Fibroblast of skin of right biceps (primary cell): ENCODE results near the gene OR51I1.

Experiments used
- DNase-seq: peaks from one replicate; pipeline ENCODE4 v3.0.0-alpha.2; 2013

Gene OR51I1, protein sequence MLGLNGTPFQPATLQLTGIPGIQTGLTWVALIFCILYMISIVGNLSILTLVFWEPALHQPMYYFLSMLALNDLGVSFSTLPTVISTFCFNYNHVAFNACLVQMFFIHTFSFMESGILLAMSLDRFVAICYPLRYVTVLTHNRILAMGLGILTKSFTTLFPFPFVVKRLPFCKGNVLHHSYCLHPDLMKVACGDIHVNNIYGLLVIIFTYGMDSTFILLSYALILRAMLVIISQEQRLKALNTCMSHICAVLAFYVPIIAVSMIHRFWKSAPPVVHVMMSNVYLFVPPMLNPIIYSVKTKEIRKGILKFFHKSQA

DNA sequence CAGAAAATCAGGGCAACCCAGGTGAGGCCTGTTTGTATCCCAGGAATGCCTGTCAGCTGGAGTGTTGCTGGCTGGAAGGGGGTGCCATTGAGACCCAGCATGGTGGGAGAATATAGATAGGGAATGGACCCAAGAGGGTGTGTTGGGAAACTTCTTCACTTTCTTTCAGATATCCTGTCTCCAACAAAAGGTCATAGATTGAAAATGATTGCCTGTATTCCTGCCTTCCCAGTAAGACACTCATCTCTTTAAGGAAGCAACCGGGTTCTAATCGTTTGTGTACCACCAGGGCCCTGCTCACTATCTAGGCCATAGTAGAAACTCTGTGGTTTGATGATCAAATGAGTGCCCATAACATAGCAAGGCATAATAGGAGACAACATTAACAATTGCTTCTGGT, at the start of gene OR51I1:
Gene OR51I1, minus strand, starts transcription at position 101 of the 400 bp plus-strand sequence. Its CDS starts 0 bp downstream, at position 101.
- no peak for DNase-seq

DNA sequence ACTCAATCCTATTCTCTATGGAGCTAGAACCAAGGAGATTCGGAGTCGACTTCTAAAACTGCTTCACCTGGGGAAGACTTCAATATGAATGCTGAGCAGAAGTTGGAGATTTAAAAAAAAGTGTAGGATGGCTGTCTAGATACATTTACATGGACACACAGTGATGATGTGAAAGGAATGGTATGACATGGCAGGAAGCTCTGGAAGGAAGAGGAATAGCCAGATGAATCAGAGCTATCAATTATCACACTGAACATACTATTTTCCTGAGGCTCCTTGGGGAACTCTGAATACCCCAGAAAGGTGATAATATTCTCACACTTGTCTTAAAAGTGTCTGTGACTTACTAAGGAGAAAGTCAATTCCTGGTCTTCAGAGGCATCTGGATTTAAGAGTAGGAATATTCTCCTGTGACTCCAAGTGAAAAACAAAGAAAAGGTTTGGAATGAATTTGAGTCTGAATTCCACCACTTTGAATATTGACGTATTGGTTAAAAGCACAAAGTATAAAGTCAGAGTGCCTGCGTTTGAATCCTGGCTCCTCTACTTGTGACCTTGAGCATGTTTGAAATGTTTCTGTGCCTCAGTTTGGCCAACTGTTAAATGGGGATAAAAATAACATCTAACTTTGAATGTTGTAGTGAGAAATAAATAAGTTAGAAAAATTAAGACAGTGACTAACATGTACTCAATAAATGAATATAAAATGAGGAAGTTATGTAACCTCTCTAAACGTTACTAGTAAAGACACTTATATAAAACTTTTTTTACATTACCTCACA, 48.5 kb upstream of the OR51I1 start:
- DNase-seq: peak; percentile 66

GRCh38 chr11:5488798-5489399, 47.6 kb upstream of the OR51I1 start:
- DNase-seq: no peak

DNA sequence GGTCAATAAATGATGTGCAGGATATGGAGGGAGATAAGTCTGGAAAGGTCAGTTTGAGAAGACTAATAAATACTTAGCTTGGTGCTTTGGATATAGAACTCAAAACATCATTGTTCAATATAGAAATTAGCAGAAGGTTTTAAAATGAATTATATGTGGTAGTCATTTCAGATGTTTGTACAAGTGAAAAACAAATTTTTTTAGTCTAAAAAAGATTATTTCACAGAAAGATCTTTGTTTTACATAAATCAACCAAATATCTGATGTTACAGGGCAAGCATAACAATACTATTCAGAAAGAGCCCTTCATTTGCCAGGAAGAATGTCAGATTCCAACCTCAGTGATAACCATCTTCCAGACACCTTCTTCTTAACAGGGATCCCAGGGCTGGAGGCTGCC, 47.1 kb upstream of the OR51I1 start, which contains the start of gene OR52D1:
Gene OR52D1, plus strand, starts transcription at position 301 of the 400 bp plus-strand sequence. Its CDS starts 22 bp downstream, at position 323.
- no peak for DNase-seq

DNA sequence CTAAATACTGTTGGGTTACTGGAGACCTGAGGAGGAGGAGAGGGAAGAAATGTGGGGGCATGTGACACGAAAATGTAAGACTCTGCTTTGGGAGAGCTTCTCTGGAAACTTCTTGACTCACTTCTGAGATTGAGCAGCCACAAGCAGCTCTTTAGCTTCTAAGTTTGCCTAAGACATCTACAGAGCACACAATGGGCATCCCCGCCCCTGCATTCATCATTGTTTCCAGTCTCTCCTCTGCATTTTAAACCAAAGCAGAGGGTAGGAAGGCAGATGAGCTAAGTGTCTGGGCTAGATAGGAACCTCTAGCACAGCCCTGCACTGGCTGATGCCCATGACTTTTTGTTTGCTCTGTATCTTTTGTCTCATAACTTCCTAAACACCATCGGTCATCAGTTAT, 45.1 kb upstream of the OR51I1 start:
- no peak for DNase-seq

DNA sequence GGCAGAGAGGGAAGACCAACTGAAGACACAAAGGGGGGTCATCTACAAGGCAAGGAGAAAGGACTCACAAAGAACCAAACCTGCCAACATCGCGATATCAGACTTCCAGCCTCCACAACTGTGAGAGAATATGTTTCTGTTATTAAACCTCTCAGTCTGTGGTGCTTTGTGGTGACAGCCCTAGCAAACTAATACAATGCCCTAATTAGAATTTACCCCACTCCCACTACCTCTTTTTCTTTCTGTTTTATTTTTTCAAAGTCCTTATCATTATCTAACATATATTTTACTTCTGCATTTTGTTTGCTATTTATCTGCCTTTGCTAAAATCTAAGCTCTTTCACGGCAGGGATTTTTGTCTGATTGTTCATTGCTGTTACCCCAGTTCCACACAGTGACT, 44.7 kb upstream of the OR51I1 start:
- DNase-seq: no peak

DNA sequence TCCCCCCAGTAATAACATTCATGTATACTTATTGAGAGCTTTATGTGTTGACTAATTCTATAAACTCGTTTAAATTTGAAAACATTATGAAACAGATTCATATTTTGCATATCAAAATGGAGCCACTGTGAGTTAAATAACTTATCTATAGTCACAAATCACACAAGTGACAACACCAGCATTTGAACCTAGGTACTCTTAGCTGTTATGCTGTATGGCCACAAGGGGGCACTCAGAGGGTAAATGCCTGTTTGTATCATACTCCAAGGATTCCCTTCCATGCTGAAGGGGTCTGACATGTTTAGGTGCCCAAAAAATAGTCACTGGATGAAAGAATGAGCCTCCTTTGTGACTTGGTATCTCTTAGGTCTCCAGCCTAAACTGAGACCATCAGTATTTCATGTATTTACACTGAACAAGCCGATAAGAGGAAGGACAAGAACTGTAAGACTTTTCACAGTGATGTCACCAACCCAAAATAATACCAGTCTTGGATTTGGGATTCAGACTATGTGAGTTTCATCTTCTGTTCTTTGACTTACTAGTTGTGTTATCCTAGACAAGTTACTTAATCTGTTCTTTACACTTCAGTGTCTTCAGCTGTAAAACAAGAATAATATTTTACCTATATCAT, 35.0 kb upstream of the OR51I1 start:
- DNase-seq: peak; percentile 55

- no peak for DNase-seq
Measured at GRCh38 chr11:5473921-5474320, 32.6 kb upstream of the OR51I1 start.

- no peak for DNase-seq
Measured at GRCh38 chr11:5467527-5467926, 26.2 kb upstream of the OR51I1 start.

DNA sequence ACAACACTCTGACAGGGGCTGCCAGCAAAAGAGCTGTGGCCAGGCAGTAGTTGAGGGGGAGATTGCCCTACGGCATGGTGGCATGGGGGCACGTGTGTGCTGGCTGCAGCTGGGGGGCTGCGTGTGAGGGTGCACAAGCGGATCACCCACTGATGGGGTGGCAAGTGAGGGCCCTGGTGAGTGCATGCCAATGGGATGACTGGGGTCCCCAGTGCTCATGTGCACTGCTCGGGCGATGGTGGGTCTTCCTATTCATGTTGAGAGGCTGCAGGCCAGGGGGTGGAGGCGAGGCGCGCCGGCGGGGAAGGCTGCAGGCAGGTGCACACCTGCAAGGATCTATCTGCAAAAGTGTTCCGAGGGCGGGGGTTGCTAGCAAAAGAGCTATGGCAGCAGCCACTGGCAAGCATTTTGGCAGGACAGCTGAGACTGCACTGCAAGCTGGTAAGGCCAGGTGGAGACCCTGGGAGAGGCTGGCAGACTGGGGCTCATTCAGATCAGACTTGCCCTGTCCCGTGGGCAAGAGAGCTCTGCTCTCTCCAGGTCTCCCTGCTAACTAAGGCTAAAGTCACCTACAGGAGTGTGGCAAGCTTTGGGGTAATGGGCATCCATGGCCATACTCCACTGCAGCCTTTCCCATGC, 19.8 kb upstream of the OR51I1 start:
- no peak for DNase-seq

DNA sequence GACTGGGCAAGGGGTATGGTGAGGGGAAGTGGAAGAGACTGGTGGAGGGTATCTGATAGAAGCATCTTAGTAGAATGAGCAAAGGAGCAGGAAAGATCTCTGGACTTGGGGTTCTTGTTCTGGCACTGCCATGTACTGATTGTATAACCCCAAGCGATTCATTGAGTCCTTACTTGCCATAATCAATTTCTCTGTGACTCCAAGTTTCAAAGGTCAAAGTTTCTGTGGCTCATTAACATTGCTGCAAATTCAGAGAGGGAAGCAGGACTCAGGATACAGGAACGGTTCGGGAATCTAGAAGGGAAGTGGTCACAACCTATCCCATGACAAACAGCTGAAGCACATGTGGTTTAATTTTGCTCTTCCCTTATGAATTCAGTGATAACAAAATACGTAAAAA, 8.1 kb upstream of the OR51I1 start:
- no peak for DNase-seq

- DNase-seq: no peak
Measured at GRCh38 chr11:5449023-5449422, 7.7 kb upstream of the OR51I1 start, which contains the start of gene OR51I2. Gene OR51I2, plus strand, starts transcription at chr11:5449323. Its CDS starts 4,166 bp downstream, at chr11:5453489.

- no peak for DNase-seq
Measured at GRCh38 chr11:5443835-5444393, 2.6 kb upstream of the OR51I1 start.

GRCh38 chr11:5423131-5423530, 18.2 kb downstream of the OR51I1 start:
- no peak for DNase-seq

- no peak for DNase-seq
Measured at GRCh38 chr11:5421811-5422210, 19.5 kb downstream of the OR51I1 start, which contains the start of gene OR51Q1. Gene OR51Q1, plus strand, starts transcription at chr11:5422111. Its CDS starts 90 bp downstream, at chr11:5422201.

DNA sequence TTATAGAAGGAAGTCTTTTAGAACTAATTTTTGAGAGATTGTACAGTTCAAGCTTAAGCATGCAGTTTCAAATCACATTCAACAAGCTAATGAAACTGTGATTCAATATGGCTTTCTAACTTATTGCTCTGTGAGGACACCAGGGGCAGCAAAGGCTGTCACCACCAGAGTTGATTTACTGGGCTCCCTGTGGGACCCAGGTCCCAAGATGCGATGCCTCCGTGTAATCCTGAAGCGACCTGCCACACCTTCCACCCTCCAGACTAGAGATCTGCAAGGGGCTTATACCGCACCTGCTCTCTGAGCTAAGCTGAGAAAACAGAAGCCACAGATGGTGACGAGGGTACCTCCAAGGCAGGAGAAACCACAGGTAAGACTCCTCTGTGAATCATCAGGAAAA, 20.3 kb downstream of the OR51I1 start:
- DNase-seq: no peak

DNA sequence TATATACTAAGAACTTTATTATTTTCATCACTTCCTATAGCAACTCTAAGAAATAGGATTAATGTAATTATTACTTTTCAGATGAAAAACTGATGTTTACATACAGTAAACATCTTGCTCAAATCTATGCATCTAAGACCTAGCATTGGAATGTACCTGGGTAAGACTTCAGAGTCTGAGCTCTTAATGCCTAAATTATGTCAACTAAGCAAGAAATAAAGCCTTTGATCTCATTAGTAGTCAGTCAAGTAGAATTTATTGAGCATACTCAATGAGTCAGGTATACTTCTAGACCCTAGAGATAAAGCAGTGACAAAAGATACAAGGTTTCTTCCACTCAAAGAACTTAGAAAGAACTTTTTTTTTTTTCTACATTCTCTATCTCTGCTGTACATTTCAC, 36.1 kb downstream of the OR51I1 start:
- no peak for DNase-seq

DNA sequence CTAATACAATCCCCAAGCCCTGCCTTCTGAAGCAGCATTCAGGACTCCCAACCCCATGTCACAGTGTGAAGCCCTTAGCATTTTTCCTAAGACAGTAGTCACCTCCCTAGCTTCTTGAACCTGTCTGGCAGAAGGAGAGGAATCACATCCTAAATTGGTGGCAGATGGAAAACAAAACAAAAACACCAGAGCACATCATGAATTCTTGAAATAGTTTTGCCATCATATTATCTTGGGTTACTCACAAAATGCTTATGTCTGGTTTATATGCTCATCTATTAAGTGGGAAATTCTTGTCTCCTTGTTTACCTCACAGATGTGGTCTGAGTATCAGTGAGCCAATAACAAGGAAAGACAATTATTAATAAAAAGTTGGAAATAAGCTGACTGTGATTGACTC, 42.4 kb downstream of the OR51I1 start:
- DNase-seq: no peak

- DNase-seq: no peak
Measured at GRCh38 chr11:5394091-5394490, 47.2 kb downstream of the OR51I1 start.
